Right lobe of liver (tissue), 6 donors: ENCODE data around the gene HPSE2. TPM values are rescaled to one million over a fixed set of nuclear protein-coding genes. Genes with fewer than 3 reads are reported as not detected.
A peak's percentile ranks its signal among the peaks of the same experiment; 100 is the strongest.

Experiments used
- ATAC-seq, 4 donors: fragments of 200-7000 bp; cut with Tn5 transposase; one replicate each; pipeline ENCODE4 v1.9.1; 2020; ENCODE audit warnings: mild to moderate bottlenecking in 4 of 4, moderate library complexity in 4 of 4
- DNase-seq, 3 donors: peaks; one replicate each; pipeline ENCODE4 v3.0.0-alpha.2; 2020
- H3K27ac ChIP-seq, 3 donors: fragments of 200-600 bp; one replicate each; pipeline ENCODE4 v1.8.0; 2022
- H3K27me3 ChIP-seq, 2 donors: fragments of 200-600 bp; one replicate each; pipeline ENCODE4 v1.8.0; 2022
- H3K36me3 ChIP-seq, 4 donors: fragments of 200-600 bp; sonication (generic) in 1 of 4; one replicate each; pipeline versions ENCODE4 v1.5.1 to v1.8.0; 2017 to 2022; ENCODE audit warnings: control low read depth in 1 of 4
- H3K4me1 ChIP-seq, 4 donors: fragments of 200-600 bp; sonication (generic) in 1 of 4; one replicate each; pipeline versions ENCODE4 v1.5.1 to v1.8.0; 2017 to 2022; ENCODE audit warnings: control low read depth in 1 of 4
- H3K4me3 ChIP-seq, 3 donors: fragments of 200-600 bp; one replicate each; pipeline ENCODE4 v1.8.0; 2022
- H3K9me3 ChIP-seq, 4 donors: fragments of 200-600 bp; sonication (generic) in 1 of 4; one replicate each; pipeline versions ENCODE4 v1.5.1 to v1.8.0; 2017 to 2022; ENCODE audit warnings: control low read depth in 1 of 4
- CTCF ChIP-seq, 4 donors: fragments of 200-600 bp in 3 of 4; fragments of 450-650 bp in 1 of 4; IDR thresholded peaks; one replicate each; pipeline versions ENCODE4 v1.5.1 to v1.8.0; 2016 to 2022; ENCODE audit warnings: antibody characterized with exemption in 4 of 4, mild to moderate bottlenecking in 2 of 4
- POLR2A ChIP-seq: fragments of 450-650 bp; IDR thresholded peaks from one replicate; pipeline ENCODE4 v1.6.1; 2017; ENCODE audit warnings: antibody characterized with exemption, mild to moderate bottlenecking
- WGBS: methylation state at CpG from one replicate; pipeline ENCODE4 v1.1.6; 2018; ENCODE audit warnings: low coverage, low lambda C conversion rate; ENCODE audit not compliant: insufficient coverage; ENCODE audit errors: missing lambda C conversion rate; 5-methylcytosine and 5-hydroxymethylcytosine counted together
- intact Hi-C, 2 donors: fragments of 100-400 bp; cut with DNase I; formaldehyde crosslinking; loops; one replicate each; pipeline versions ENCODE4 v1.11.2 to v1.14.1; 2022
- total RNA-seq, 6 experiments: library from RNA; depleted of rRNA in 2 of 6; stranded (reverse); fragments of >200 nt in 2 of 6; fragmentation: NEBNext Ultra II Directional in 3 of 6; extraction: Animal tissue kit (Norgen Biotek cat#: 25700) in 3 of 6; gene quantifications; one replicate each; pipeline versions ENCODE4 v1.1.0 to v1.2.4, GENCODE V29; 2016 to 2023
- donor health status: DM: no; HTN: yes; CAD: no.
- donor health status: DM: no; HTN: no; CAD: no.
- donor health status: DM: no; HTN: no; CAD: no.
- donor health status: DM: no; HTN: yes; CAD: no.
- donor health status: DM: no; HTN: yes; CAD: no.

The HPSE2 gene
- total RNA-seq, 6 experiments from 2014 or later, result not detected

- H3K4me3 ChIP-seq, result no peak overlapping the region
- DNase-seq (no peak), ATAC-seq (peak in 3 of 4 donors; percentile 31 to 77 (median 45))
- H3K36me3 ChIP-seq, result no peaks in the 10 kb centered on the region
- no peak overlapping the region for H3K27ac ChIP-seq
- peaks cover 0 to 4% (median 0%) of the 10 kb centered on the region in 4 donors for H3K4me1 ChIP-seq
- H3K9me3 ChIP-seq, result no peaks in the 10 kb centered on the region
- WGBS, result 24% methylated on average over 3 of the region's 3 CpGs
- TF ChIP-seq CTCF (IDR thresholded peaks at IDR 0.05) (no peak), POLR2A (no peak)
- intact Hi-C loops, result no loop called here
- H3K27me3 ChIP-seq, result no peaks in the 10 kb centered on the region
Measured at GRCh38 chr10:98899018-98899417, 336.6 kb downstream of the HPSE2 start.

DNA sequence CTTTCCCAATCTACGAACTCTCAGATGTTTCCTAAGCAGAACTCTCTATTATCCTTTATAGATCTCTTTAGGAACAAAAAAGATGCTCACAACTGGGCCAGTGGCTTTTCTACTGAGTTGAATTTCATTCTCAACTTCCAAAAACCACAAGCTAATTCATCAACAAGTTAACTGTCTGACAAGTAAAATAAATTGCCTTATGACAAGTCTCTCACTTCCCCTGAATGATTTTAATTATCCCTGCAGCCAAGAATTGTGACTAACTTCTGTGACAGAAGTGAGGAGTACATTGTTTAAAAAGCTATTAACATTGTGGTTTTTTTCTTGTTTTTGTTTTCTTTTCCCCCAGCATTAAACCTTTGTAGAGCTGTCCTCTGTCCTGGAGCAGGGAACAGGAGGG, 343.1 kb downstream of the HPSE2 start:
- DNase-seq (no peak), ATAC-seq (no peak)
- Histone ChIP-seq H3K9me3 (no peaks in the 10 kb centered on the region), H3K27ac (no peak overlapping the region), H3K4me3 (no peak overlapping the region), H3K36me3 (no peaks in the 10 kb centered on the region), H3K27me3 (no peaks in the 10 kb centered on the region), H3K4me1 (no peaks in the 10 kb centered on the region)
- no peak for TF ChIP-seq CTCF (IDR thresholded peaks at IDR 0.05)
- no peak for TF ChIP-seq POLR2A
- 69% methylated on average over 1 of the region's 1 CpG for WGBS
- intact Hi-C loops, result no loop called here

GRCh38 chr10:98886686-98887085, 349.0 kb downstream of the HPSE2 start:
- H3K27me3 ChIP-seq, result no peaks in the 10 kb centered on the region
- intact Hi-C loops, result no loop called here
- ATAC-seq (peak in 1 of 4 donors; percentile 22), DNase-seq (no peak)
- no peak overlapping the region for H3K27ac ChIP-seq
- WGBS, result 45% methylated on average over 1 of the region's 1 CpG
- TF ChIP-seq CTCF (IDR thresholded peaks at IDR 0.05), result no peak
- TF ChIP-seq POLR2A, result no peak
- H3K36me3 ChIP-seq, result no peaks in the 10 kb centered on the region
- no peaks in the 10 kb centered on the region for H3K9me3 ChIP-seq
- no peak overlapping the region for H3K4me3 ChIP-seq
- H3K4me1 ChIP-seq, result peaks cover 0 to 2% (median 0%) of the 10 kb centered on the region in 4 donors

DNA sequence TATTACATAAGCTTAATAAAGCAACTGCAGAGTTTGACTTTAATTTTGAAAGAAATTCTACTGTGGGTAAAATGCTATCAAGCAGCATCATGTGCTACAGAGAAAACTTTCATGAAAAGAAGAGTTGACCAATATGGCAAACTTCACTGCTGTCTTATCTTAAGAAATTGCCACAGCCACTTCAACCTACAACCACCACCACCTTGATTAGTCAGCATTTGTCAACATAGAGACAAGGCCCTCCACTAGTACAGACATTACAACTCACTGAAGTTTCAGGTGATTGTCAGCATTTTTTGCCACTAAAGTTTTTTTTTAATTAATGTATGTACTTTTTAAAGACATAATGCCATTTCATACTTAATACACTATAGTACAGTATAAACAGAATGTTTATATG, 350.3 kb downstream of the HPSE2 start:
- ATAC-seq (no peak), DNase-seq (no peak)
- Histone ChIP-seq H3K4me1 (peaks cover 0 to 2% (median 0%) of the 10 kb centered on the region in 4 donors), H3K36me3 (no peaks in the 10 kb centered on the region), H3K27me3 (no peaks in the 10 kb centered on the region), H3K27ac (no peak overlapping the region), H3K4me3 (no peak overlapping the region), H3K9me3 (no peaks in the 10 kb centered on the region)
- TF ChIP-seq CTCF (IDR thresholded peaks at IDR 0.05) (no peak), POLR2A (no peak)
- intact Hi-C loops, result no loop called here

GRCh38 chr10:98881789-98882188, 353.9 kb downstream of the HPSE2 start:
- Histone ChIP-seq H3K36me3 (no peaks in the 10 kb centered on the region), H3K4me3 (no peak overlapping the region), H3K27ac (no peak overlapping the region), H3K4me1 (no peaks in the 10 kb centered on the region), H3K27me3 (no peaks in the 10 kb centered on the region), H3K9me3 (no peaks in the 10 kb centered on the region)
- no peak for TF ChIP-seq CTCF (IDR thresholded peaks at IDR 0.05)
- TF ChIP-seq POLR2A, result no peak
- intact Hi-C loops, result no loop called here
- DNase-seq, result no peak
- ATAC-seq, result peak in 1 of 4 donors; percentile 48
- 78% methylated on average over 1 of the region's 1 CpG for WGBS
